Measurements from ENCODE around the gene USP16.
"Not testable (repeated sequence)": the region's sequence is repeated elsewhere in the genome, so short reads cannot be mapped to it uniquely, and the experiment has no call there.

The USP16 gene

DNA sequence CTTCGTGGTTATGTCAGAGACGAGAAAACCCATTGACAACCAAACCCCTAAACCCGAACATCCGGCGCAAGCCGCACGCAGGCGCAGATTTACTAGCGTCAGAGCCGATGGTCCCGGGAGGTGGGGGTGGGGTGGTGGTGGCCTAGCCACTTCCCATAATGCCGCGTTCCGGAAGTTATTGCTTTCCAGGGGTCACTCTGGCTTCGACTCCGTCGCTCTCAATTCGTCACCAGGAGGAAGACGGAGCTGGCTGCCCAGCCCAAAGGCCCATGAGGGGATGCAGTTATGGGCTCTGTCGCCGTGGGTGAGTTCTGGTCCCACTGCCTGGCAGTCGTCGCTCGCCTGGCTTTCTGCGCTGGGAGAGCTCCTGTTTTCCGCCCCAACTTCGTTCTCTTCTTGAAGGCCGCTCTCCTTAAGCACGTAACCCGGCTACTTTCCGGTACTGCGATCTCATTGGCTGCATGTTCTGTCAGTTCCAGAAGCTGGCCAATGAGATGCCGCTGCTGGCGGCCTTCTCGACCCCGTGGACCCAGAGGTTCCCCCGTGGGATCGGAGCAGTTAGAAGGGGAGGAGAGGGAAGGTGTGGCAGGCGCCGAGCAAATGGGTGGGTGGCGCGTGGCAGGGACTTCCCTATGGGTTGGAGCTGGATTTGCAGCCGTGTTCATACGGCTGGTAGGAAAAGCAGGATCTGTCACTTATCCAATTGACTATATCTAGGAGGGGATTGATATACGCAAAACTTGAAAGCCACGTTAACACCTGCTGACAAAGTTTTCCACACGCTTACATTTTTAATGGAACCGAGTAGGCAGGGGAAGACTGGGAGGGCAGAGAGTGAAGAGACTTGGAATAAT is at the start of gene USP16:
USP16 (plus strand) TSS at position 195 of the 854 bp plus-strand sequence. CDS start 3,246 bp downstream, outside the sequence.
- DNase-seq (ENCODE audit: low read depth): peak; percentile 99

GRCh38 chr21:28975397-28975796 is 49.1 kb upstream of the USP16 start:
- DNase-seq (ENCODE audit: low read depth): peak; percentile 68

DNA sequence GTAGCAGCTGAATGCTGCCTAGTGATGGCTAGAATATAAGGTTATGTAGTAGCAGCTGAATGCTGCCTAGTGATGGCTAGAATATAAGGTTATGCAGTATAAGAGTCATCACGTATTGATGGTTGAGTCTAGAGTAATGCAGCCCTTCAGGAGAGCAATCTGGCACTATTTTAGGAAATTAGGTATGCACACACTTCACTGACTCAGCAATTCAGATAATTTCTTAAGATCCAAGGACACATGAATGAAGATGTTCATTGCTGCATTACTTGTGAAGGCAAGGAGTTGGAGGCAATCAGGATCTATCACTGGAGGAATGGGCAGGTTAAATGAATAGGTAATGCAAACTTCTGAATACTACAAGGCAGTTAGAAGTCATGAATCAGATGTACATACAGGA is 45.4 kb upstream of the USP16 start:
- DNase-seq (ENCODE audit: low read depth): no peak

GRCh38 chr21:28982637-28983036 is 41.8 kb upstream of the USP16 start:
- DNase-seq (ENCODE audit: low read depth): no peak

DNA sequence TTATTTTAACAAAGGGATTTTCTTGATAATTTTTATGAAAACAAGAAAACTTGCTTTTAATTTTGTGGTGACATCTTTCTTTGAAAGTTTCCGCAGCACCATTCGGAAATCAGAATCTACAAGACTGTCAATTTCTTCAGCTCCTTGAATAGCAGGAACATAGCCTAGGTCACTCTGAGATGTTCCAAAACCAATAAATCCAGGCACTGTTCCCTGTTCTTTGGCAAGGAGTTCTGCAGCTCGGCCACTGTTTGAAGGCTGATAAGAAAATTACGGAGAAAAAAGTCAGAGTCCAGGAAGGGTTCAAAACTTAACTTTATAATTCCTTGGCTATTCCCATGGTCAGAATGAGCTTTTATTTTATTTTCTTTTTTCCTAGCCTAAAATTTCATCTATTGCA is 37.8 kb upstream of the USP16 start:
- no peak for DNase-seq (ENCODE audit: low read depth)

DNA sequence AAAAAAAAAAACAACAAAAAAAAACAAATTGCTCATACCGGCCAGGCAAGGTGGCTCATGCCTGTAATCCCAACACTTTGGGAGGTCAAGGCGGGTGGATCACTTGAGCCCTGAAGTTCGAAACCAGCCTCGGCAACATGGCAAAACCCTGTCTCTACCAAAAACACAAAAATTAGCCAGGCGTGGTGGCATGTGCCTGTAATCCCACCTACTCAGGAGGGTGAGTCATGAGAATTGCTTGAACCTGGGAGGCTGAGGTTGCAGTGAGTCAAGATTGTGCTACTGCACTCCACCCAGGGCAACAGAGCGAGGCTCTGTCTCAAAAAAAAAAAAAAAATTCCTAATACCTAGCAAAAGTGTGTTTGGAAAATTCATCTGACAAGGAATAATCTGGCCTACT is 36.3 kb upstream of the USP16 start:
- DNase-seq (ENCODE audit: low read depth): not testable (repeated sequence)

DNA sequence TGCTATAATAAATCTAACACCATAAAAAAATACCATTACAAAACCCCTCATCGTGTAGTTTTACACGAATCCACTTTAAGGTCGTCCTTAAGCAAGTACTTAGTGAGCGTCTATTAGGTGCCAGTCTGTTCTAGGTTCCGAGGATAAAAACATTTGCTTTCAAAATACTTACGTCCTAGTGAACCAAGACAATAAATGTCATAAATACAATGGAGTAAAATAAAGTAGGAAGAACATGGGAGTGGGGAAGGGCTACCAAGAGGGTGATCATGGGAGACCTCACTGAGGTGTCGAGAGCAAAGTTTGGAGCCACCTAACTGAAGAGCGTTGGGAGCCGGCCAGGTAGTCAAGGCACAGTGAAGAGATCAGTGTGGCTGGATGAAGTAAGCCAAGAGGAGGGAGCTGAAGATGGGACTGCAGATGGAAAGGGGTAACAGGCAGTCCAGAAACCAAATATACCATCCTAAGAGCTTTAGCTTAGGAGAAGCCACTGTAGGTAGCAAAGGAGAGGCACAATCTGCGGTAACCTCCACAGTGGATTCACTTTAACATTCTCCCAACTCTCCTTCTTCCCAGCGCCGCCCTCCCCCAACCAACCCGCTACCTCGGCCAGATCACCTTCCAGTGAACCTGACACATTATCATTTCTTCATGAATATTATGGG is 32.5 kb upstream of the USP16 start:
- no peak for DNase-seq (ENCODE audit: low read depth)

DNA sequence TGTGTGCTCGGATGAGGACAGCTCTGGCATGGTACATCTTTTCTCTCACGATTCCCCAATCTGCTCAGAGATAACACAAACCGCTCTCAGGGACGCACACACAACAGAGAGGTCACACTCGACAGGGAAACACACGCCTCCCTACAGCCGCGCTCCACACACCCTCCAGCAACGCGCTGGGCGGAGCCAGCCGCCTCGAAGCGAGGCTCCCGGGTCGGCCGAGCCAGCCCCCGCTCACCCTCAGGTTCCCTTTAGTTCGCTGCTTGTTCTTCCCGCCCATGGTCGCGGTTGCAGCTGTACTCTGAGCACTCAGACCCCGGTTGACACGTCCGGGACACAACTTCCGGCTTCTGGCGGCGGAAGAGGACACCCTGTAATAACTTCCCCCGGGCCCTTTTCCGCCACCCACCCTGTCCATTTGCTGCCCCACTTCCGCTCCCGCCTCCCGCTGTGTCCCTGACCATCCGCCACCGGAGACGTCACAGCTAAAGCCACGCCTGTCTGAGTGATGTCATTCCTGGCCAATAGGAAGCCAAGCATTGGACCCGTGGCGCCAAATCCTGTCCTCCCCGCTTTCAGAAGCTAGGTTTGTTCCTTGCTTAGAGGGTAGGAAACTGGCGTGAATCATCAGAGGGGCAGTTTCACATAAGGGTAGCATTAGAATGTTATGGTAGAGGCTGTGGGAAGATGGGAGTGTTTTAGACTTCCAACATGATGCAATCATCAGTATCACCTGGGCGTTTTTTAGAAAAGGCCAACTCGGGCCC is 31.8 kb upstream of the USP16 start, which contains the start of gene LTN1:
LTN1 (minus strand) TSS at position 352 of the 767 bp plus-strand sequence; CDS start at position 280, 72 bp downstream.
- DNase-seq (ENCODE audit: low read depth): peak; percentile 96

DNA sequence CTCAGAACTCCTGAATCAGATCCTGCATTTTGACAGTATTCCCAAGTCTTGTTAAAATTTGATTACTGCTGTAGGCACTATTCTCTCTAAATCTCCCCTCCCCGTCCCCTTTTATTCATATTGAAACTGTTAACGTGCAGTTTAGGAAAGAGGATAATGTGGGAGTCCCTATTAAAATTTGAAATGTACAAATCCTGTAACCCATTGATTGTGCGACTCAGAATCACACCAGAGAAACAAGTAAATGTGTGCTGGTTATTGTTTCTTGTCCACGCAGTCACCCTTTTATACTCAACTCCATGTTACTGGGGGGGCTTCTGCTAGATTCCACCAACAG is 31.2 kb upstream of the USP16 start:
- no peak for DNase-seq (ENCODE audit: low read depth)

- peak; percentile 81 for DNase-seq (ENCODE audit: low read depth)
Observed at GRCh38 chr21:29002442-29003144, 21.9 kb upstream of the USP16 start.

DNA sequence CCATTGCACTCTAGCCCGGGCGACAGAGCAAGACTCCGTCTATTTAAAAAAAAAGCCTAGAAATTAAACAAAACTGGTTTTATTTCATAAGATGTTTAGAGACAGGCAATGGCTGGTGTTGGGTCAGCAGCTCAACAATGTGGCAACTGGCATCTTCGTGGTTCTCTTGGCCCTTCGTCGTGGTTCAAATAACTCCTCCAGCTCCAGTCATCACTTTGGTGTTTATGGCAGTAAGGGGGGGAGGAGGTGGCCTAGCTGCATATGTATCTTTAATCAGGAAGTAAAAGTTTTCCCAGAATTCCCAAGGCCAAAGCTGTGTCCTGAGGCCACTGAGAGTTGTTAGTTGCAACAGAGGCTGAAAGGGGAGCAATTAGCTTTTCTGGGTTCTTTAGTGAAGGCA is 18.8 kb upstream of the USP16 start:
- no peak for DNase-seq (ENCODE audit: low read depth)

- no peak for DNase-seq (ENCODE audit: low read depth)
Observed at GRCh38 chr21:29007135-29007534, 17.3 kb upstream of the USP16 start.

DNA sequence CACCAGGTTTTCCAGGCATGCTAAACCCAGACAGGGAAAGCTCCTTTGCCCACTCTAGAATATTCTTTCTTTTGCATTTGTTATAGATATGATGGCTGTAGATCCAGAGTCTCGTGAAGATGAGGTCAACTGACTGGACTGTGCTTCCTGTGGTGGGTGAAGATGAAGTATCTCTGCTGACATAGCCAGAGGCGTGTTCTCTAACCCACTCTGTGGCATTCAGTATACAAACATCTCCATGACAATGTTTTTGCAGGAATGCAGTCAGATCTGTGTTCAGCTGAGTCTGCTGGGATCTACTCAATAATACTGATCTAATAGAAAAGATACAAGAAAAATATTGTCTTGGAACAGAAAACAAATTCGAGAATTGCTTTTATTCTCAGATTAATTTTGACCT is 16.7 kb upstream of the USP16 start:
- no peak for DNase-seq (ENCODE audit: low read depth)

DNA sequence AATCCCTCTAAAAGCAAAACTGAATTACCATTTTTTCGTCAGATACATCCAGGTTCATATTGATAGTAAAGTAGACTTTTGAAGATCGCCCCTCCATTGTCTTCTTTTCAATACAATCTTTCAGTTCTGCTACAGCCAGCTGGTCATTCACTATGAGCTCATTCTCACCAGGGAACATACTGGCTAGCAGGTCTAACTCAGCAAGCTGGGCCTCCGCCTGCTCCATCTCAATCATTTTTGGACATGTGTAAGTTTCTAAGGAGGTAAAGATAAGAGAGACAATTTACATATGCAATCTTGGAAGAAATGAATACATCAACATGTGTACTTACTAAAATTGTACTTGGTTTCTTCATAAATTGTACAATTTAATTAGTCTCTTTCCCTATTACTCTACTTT is 16.1 kb upstream of the USP16 start:
- DNase-seq (ENCODE audit: low read depth): no peak

DNA sequence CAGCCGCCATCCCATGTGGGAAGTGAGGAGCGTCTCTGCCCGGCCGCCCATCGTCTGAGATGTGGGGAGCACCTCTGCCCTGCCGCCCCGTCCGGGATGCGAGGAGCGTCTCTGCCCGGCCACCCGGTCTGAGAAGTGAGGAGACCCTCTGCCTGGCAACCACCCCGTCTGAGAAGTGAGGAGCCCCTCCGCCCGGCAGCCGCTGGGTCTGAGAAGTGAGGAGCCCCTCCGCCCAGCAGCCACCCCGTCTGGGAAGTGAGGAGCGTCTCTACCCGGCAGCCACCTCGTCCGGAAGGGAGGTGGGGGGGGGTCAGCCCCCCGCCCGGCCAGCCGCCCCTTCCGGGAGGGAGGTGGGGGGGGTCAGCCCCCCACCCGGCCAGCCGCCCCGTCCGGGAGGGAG is 13.2 kb upstream of the USP16 start:
- not testable (repeated sequence) for DNase-seq (ENCODE audit: low read depth)

DNA sequence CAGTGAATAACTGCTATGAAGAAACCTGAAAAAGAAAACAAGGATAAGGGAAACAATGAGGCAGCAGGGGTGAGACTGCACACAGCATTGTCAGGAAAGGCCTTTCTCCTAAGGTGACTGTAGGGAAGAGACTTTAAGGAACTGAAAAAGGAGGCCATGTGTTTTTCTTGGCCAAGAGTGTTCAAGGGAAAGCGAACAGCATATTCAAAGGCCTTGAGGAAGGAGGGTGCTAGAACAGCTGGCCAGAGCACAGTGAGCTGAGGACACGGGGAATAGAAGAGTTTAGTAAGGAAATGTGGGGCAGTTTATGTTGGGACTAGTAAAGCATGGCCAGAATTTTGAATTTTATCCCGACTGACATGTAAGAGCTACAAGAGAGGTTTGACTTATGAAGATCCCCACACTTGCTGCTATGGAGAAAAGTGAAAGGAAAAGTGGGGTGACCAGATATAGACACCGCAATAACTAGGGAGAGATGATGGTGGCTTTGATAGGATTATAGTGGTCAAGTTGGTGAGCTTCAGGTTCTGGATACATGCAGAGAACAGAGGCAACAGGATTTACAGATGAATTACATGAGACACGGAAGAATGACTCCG is 6.7 kb upstream of the USP16 start:
- DNase-seq (ENCODE audit: low read depth): no peak

GRCh38 chr21:29018540-29018939 is 5.9 kb upstream of the USP16 start:
- no peak for DNase-seq (ENCODE audit: low read depth)

DNA sequence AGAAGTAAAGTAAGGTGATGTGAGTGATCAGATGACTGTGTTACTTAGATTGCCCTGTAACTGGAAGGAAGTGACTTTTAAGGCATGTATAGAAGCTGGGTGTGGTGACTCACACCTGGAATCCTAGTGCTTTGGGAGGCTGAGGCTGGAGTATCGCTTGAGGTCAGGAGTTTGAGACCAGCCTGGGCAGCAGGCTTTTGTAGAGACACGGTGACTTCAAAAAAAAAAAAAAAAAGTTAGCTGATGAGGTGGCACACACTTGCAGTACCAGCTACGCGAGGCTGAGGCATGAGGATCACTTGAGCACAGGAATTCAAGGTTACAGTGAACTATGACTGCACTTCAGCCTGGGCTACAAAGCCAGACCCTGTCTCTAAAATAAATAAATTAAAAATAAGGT is 2.3 kb upstream of the USP16 start:
- DNase-seq (ENCODE audit: low read depth): no peak

DNA sequence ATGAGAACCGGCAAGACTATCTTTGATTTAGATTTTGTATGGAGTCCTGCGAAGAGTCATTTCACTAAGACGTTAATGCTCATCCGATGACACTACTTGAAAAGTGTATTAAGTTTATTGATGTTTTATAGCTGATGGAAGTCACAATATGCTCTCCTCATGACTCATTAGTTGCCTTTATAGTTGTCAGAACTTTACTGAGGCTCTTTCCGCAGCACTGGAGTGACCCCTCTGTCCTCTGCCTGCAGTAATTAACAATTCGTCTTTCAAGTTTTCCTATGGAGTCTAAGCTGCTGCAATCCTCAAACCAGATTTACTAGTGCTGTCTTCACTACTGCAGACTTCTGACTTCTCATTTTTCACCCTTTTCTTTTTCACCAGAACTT is 853 bp downstream of the USP16 start:
- no peak for DNase-seq (ENCODE audit: low read depth)

- no peak for DNase-seq (ENCODE audit: low read depth)
Observed at GRCh38 chr21:29029524-29029923, 5.1 kb downstream of the USP16 start.

DNA sequence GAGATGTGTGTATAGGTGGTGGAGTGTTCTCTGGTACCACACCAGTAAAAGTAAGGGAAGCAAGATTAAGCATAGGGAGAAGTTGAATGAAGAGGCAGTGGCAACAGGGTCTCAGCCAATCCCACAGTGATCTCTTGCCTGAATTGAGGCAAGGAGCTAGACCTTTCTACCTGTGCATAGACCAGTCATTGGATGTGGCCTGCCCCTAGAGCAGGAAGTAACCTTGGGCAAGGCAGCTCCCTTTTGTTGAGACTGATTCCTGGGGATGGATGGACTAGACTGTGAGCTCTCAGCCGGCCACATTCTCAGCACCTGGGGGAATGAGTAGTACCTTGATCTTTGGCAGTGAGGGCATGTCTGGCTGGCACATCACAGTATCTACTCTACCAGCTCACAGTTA is 6.4 kb downstream of the USP16 start:
- no peak for DNase-seq (ENCODE audit: low read depth)

GRCh38 chr21:29033301-29033700 is 8.8 kb downstream of the USP16 start:
- no peak for DNase-seq (ENCODE audit: low read depth)
